H9 (cell line): ENCODE data around the gene THSD4. TPM values are rescaled to one million over a fixed set of nuclear protein-coding genes. Genes with fewer than 3 reads are reported as not detected.

Source experiments
- DNase-seq: peaks from one replicate; pipeline ENCODE4 v3.0.0-alpha.2; 2017
- H2AFZ ChIP-seq: one replicate; pipeline ENCODE4 v1.6.1; 2013; ENCODE audit warnings: mild to moderate bottlenecking, low read length, control low read depth, moderate library complexity
- H2AK5ac ChIP-seq: 2 replicates; pipeline ENCODE4 v1.6.1; 2013; ENCODE audit warnings: low read length, control low read depth, mixed read lengths; ENCODE audit not compliant: insufficient read length
- H2BK120ac ChIP-seq: one replicate; pipeline ENCODE4 v1.6.1; 2013; ENCODE audit warnings: low read depth, mild to moderate bottlenecking, low read length, control low read depth, inconsistent platforms; ENCODE audit not compliant: poor library complexity, severe bottlenecking
- H2BK12ac ChIP-seq: 2 replicates; pipeline ENCODE4 v1.6.1; 2013; ENCODE audit warnings: low read length, control low read depth, mixed read lengths, low read depth; ENCODE audit not compliant: insufficient read length
- H2BK15ac ChIP-seq: 2 replicates; pipeline ENCODE4 v1.6.1; 2013; ENCODE audit warnings: low read depth, low read length, control low read depth
- H2BK20ac ChIP-seq: one replicate; pipeline ENCODE4 v1.6.1; 2013; ENCODE audit warnings: low read depth, mild to moderate bottlenecking, low read length, control low read depth, inconsistent platforms; ENCODE audit not compliant: poor library complexity, severe bottlenecking
- H2BK5ac ChIP-seq: 2 replicates; pipeline ENCODE4 v1.6.1; 2013; ENCODE audit warnings: low read length, control low read depth, mixed read lengths; ENCODE audit not compliant: insufficient read length
- H3K14ac ChIP-seq: 2 replicates; pipeline ENCODE4 v1.6.1; 2013; ENCODE audit warnings: low read length, control low read depth; ENCODE audit not compliant: insufficient read depth
- H3K18ac ChIP-seq: 2 replicates; pipeline ENCODE4 v1.6.1; 2013; ENCODE audit warnings: low read depth, mild to moderate bottlenecking, mixed read lengths, low read length, control low read depth; ENCODE audit not compliant: insufficient read length
- H3K23ac ChIP-seq: 2 replicates; pipeline ENCODE4 v1.6.1; 2013; ENCODE audit warnings: low read length, control low read depth, mixed read lengths, low read depth; ENCODE audit not compliant: insufficient read length
- H3K23me2 ChIP-seq: 2 replicates; pipeline ENCODE4 v1.6.1; 2013; ENCODE audit warnings: low read depth, mild to moderate bottlenecking, mixed read lengths, low read length, control low read depth; ENCODE audit not compliant: insufficient read length, poor library complexity, severe bottlenecking
- H3K27ac ChIP-seq: 2 replicates; pipeline ENCODE4 v1.5.1; 2013; ENCODE audit warnings: low read length, control low read depth, mixed read lengths, low read depth; ENCODE audit not compliant: insufficient read length
- H3K27me3 ChIP-seq: 2 replicates; pipeline ENCODE4 v1.6.1; 2013; ENCODE audit warnings: low read length, control low read depth, inconsistent platforms; ENCODE audit not compliant: insufficient read depth
- H3K4ac ChIP-seq: 2 replicates; pipeline ENCODE4 v1.6.1; 2013; ENCODE audit warnings: low read depth, mild to moderate bottlenecking, control low read depth, inconsistent platforms, low read length, moderate library complexity
- H3K4me1 ChIP-seq: 2 replicates; pipeline ENCODE4 v1.6.1; 2013; ENCODE audit warnings: low read length, control low read depth, inconsistent platforms; ENCODE audit not compliant: insufficient read depth
- H3K4me2 ChIP-seq: 2 replicates; pipeline ENCODE4 v1.6.1; 2013; ENCODE audit warnings: low read length, control low read depth, mixed read lengths; ENCODE audit not compliant: insufficient read length, insufficient read depth
- H3K56ac ChIP-seq: 2 replicates; pipeline ENCODE4 v1.6.1; 2013; ENCODE audit warnings: low read depth, mild to moderate bottlenecking, mixed read lengths, low read length, control low read depth; ENCODE audit not compliant: insufficient read length
- H3K79me1 ChIP-seq: 2 replicates; pipeline ENCODE4 v1.6.1; 2013; ENCODE audit warnings: low read depth, mild to moderate bottlenecking, moderate library complexity, low read length, control low read depth, inconsistent platforms; ENCODE audit not compliant: insufficient read depth, poor library complexity, severe bottlenecking
- H3K79me2 ChIP-seq: 2 replicates; pipeline ENCODE4 v1.6.1; 2013; ENCODE audit warnings: low read length, control low read depth, inconsistent platforms; ENCODE audit not compliant: insufficient read depth
- H3K9ac ChIP-seq: 2 replicates; pipeline ENCODE4 v1.6.1; 2013; ENCODE audit warnings: low read length, control low read depth, mixed read lengths; ENCODE audit not compliant: insufficient read length; ENCODE audit errors: extremely low read depth
- H3K9me3 ChIP-seq: one replicate; pipeline ENCODE4 v1.6.1; 2013; ENCODE audit warnings: low read depth, low read length, inconsistent platforms; ENCODE audit not compliant: control insufficient read depth
- H3T11ph ChIP-seq: one replicate; pipeline ENCODE4 v1.6.1; 2013; ENCODE audit warnings: mild to moderate bottlenecking, low read length, control low read depth, inconsistent platforms
- H4K20me1 ChIP-seq: one replicate; pipeline ENCODE4 v1.6.1; 2013; ENCODE audit not compliant: control insufficient read depth, insufficient read length, insufficient read depth
- H4K5ac ChIP-seq: 2 replicates; pipeline ENCODE4 v1.6.1; 2013; ENCODE audit warnings: low read depth, mild to moderate bottlenecking, mixed read lengths, low read length, control low read depth; ENCODE audit not compliant: insufficient read length
- H4K8ac ChIP-seq: replicated peaks from 2 replicates; pipeline ENCODE4 v1.6.1; 2013; ENCODE audit warnings: low read length, control low read depth, mixed read lengths, low read depth; ENCODE audit not compliant: insufficient read length
- H4K91ac ChIP-seq: 2 replicates; pipeline ENCODE4 v1.6.1; 2013; ENCODE audit warnings: low read depth, mild to moderate bottlenecking, moderate library complexity, mixed read lengths, low read length, control low read depth; ENCODE audit not compliant: insufficient read length
- H3K27ac Mint-ChIP-seq, 3 experiments: 2 replicates in 2 of 3; 3 replicates in 1 of 3; pipeline ENCODE4 v1.8.0; 2020 to 2021; ENCODE audit warnings: mixed read lengths in 3 of 3, mild to moderate bottlenecking in 1 of 3, moderate library complexity in 1 of 3
- H3K27me3 Mint-ChIP-seq: 2 replicates; pipeline ENCODE4 v1.8.0; 2021; ENCODE audit warnings: low read depth, mild to moderate bottlenecking, moderate library complexity, mixed read lengths
- H3K36me3 Mint-ChIP-seq, 3 experiments: 2 replicates in 2 of 3; 3 replicates in 1 of 3; pipeline ENCODE4 v1.8.0; 2020 to 2021; ENCODE audit warnings: low read depth in 3 of 3, mixed read lengths in 3 of 3; ENCODE audit not compliant: insufficient read depth in 1 of 3
- H3K4me1 Mint-ChIP-seq, 2 experiments: 2 replicates each; pipeline ENCODE4 v1.8.0; 2020; ENCODE audit warnings: mixed read lengths in 2 of 2
- H3K4me3 Mint-ChIP-seq, 2 experiments: 2 replicates in 1 of 2; 3 replicates in 1 of 2; pipeline ENCODE4 v1.8.0; 2020 to 2021; ENCODE audit warnings: mild to moderate bottlenecking in 2 of 2, mixed read lengths in 2 of 2, moderate library complexity in 1 of 2
- H3K9me3 Mint-ChIP-seq, 2 experiments: 2 replicates in 1 of 2; 3 replicates in 1 of 2; pipeline ENCODE4 v1.8.0; 2020; ENCODE audit warnings: mild to moderate bottlenecking in 2 of 2, mixed read lengths in 2 of 2, moderate library complexity in 1 of 2
- CTCF ChIP-seq: fragments of 200-600 bp; sonication (generic); conservative IDR thresholded peaks from 3 replicates; pipeline ENCODE4 v1.8.0; 2021; ENCODE audit warnings: antibody characterized with exemption, mild to moderate bottlenecking
- WGBS: extraction: QIAGEN DNeasy Blood & Tissue Kit; methylation state at CpG from one replicate; pipeline ENCODE4 v1.1.7; 2013; ENCODE audit warnings: missing lambda C conversion rate, low lambda C conversion rate, mixed read lengths; ENCODE audit not compliant: insufficient read length; ENCODE audit errors: extremely low coverage; 5-methylcytosine and 5-hydroxymethylcytosine counted together
- total RNA-seq: library from RNA; stranded (reverse); gene quantifications from 2 replicates; pipeline ENCODE4 v1.2.1, GENCODE V29; 2021

Gene THSD4
- total RNA-seq, 1 experiment from 2014 or later = 5.5 TPM

- no peak overlapping the region for H2BK5ac ChIP-seq
- H2BK20ac ChIP-seq = no peak overlapping the region
- H3K23me2 ChIP-seq = no peaks in the 10 kb centered on the region
- DNase-seq = no peak
- no peak overlapping the region for H3K4me2 ChIP-seq
- H3K27ac Mint-ChIP-seq = no peak overlapping the region
- H3K9me3 Mint-ChIP-seq = no peaks in the 10 kb centered on the region; a peak in 1 of 5 replicates
- no peak overlapping the region for H2BK120ac ChIP-seq
- no CpG with 5 or more reads among the region's 2 CpGs for WGBS
- H3K23ac ChIP-seq = no peak overlapping the region
- H2BK12ac ChIP-seq = no peak overlapping the region
- no peak overlapping the region for H4K8ac ChIP-seq
- H2AFZ ChIP-seq = no peak overlapping the region
- no peak overlapping the region for H3K18ac ChIP-seq
- no peak overlapping the region for H2BK15ac ChIP-seq
- no peak overlapping the region for H3T11ph ChIP-seq
- H3K9ac ChIP-seq = no peak overlapping the region
- H2AK5ac ChIP-seq = no peak overlapping the region
- H3K36me3 Mint-ChIP-seq = no peaks in the 10 kb centered on the region; a peak in 1 of 7 replicates
- H3K4me1 ChIP-seq = peaks cover 7% of the 10 kb centered on the region; the same call in 1 of the 2 replicates
- no peak for TF ChIP-seq CTCF
- no peaks in the 10 kb centered on the region for H3K9me3 ChIP-seq
- H3K27ac ChIP-seq = no peak overlapping the region
- H4K20me1 ChIP-seq = no peaks in the 10 kb centered on the region
- no peak overlapping the region for H3K4me3 Mint-ChIP-seq
- no peaks in the 10 kb centered on the region for H3K79me2 ChIP-seq
- no peaks in the 10 kb centered on the region for H3K79me1 ChIP-seq
- no peak overlapping the region for H3K56ac ChIP-seq
- H3K4me1 Mint-ChIP-seq = peaks cover 29 to 31% of the 10 kb centered on the region in 2 experiments
- H3K27me3 Mint-ChIP-seq = no peaks in the 10 kb centered on the region
- H4K5ac ChIP-seq = no peak overlapping the region
- H3K4ac ChIP-seq = no peak overlapping the region
- no peaks in the 10 kb centered on the region for H3K27me3 ChIP-seq
- no peak overlapping the region for H4K91ac ChIP-seq
- H3K14ac ChIP-seq = no peak overlapping the region
These were observed 237.9 kb downstream of the THSD4 start for GRCh38 chr15:71353171-71353570.
